ENCODE results near the gene ALDOB.
"Not testable (repeated sequence)": the region's sequence is repeated elsewhere in the genome, so short reads cannot be mapped to it uniquely, and the experiment has no call there.

Gene ALDOB

DNA sequence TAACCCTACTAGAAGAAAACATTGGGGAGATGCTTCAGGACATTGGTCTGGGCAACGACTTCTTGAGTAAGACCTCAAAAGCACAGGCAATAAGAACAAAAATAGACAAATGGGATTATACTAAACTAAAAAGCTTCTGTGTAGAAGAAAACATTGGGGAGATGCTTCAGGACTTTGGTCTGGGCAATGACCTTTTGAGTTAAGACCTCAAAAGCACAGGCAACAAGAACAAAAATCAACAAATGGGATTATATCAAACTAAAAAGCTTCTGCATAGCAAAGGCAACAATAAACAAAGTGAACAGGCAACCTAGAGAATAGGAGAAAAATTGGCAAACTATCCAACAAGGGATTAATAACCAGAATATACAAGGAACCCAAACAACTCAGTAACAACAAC is 40.9 kb downstream of the ALDOB start:
- no peak for DNase-seq (ENCODE audit: low read depth, low spot score)
- no peak overlapping the region for H3K27ac ChIP-seq

DNA sequence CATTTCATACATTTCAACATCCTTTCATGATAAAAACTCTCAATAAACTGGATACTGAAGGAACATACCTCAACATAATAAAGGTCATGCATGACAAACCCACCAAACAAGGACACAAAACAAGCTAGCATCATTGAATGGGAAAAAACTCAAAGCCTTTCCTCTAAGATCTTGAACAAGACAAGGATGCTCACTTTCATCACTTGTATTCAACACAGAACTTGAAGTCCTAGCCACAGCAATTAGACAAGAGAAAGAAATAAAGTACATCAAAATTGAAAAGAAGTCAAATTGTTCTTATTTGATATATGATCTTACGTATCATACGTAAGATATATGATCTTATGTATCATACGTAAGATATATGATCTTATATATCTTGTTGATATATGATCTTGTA is 42.4 kb downstream of the ALDOB start:
- DNase-seq (ENCODE audit: low read depth, low spot score), result no peak

DNA sequence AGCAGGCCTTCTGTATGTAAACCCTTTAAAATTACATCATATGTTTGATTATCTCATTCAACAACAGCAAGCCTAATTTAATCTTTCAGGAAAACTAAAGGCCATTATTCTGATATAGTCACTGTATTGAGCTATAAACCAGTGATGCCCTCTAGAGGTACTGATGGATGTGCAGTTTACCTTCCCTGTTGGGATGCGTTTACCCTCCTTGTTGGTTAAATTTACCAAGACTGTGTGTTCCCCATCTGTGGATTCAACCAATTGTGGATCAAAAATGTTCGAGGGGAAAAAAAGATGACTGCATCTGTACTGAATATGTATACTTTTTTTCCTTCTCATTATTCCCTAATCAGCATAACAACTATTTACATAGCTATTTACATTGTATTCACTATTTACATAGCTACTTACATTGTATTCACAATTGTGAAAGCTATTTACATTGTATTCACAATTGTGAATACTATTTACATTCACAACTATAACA is 47.0 kb downstream of the ALDOB start:
- H3K27ac ChIP-seq, result no peak overlapping the region
- DNase-seq (ENCODE audit: low read depth, low spot score), result no peak

More for the DNA sequence above, 42.4 kb downstream of the ALDOB start:
- H3K27ac ChIP-seq, result no peak overlapping the region

DNA sequence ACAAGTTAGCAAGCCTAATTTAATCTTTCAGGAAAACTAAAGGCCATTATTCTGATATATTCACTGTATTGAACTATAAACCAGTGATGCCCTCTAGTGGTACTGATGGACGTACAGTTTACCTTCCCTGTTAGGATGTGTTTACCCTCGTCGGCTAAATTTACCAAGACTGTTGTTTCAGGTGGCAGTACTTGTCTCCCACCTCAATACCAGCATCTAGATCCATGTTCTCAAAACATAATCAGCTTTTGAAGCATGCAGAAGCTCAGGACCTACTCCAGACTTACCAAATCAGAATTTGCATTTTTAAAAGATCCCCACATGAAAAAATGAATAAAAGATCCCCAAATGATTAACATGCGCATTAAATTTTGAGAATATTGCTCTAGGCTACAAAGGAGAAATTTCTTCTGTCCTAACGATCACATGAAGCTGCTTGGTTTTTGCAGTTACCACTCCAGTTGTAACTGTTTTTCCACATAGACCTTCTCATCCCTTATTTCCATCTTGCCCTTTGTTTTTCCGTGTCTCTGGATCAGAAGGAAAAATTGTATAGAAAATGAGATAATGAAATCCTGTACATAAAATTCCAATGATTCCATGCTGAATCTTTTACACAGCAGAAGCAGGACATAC is 47.6 kb downstream of the ALDOB start:
- H3K27ac ChIP-seq, result no peak overlapping the region
- no peak for DNase-seq (ENCODE audit: low read depth, low spot score)

DNA sequence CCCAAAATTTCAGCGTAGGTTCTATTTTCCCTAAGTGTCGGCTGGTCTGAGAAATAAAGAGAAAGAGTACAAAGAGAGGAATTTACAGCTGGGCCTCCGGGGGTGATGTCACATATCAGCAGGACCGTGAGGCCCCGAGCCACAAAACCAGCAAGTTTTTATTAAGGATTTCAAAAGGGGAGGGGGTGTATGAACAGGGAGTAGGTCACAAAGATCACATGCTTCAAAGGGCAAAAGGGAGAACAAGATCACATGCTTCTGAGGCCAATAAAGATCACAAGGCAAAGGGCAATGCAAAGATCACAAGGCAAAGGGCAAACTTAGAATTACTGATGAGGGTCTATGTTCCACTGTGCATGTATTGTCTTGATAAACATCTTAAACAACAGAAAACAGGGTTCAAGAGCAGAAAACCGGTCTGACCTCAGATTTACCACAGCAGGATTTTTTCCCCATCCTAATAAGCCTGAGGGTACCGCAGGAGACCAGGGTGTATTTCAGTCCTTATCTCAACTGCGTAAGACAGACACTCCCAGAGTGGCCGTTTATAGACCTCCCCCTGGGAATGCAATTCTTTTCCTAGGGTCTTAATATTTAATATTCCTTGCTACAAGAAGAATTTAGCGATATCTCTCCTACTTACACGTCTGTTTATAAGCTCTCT is 50.6 kb downstream of the ALDOB start, which contains the start of gene BAAT:
Gene BAAT (minus strand): TSS at position 134 of the 664 bp plus-strand sequence. CDS start 13,602 bp downstream, outside the sequence.
- not testable (repeated sequence) for DNase-seq (ENCODE audit: low read depth, low spot score); H3K27ac ChIP-seq

DNA sequence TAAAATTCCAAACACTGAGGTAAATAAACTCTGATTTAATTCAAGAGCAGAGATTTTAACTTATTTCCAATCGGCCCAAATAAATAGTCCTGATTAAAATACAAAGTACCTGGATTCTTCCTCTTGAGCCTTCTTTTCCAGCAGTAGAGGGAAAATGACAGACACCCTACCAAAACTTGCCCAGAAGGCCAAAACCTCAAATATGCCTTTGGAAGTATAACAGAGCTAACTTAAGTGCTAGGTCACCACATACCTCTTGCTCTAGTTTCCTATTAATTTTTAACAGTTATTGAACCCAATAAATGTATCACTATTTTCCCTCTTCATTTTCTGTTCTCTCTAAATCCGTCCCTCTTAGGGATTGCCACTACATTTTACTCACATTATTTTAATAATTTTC is 52.2 kb downstream of the ALDOB start:
- DNase-seq (ENCODE audit: low read depth, low spot score), result no peak
- H3K27ac ChIP-seq, result no peak overlapping the region

DNA sequence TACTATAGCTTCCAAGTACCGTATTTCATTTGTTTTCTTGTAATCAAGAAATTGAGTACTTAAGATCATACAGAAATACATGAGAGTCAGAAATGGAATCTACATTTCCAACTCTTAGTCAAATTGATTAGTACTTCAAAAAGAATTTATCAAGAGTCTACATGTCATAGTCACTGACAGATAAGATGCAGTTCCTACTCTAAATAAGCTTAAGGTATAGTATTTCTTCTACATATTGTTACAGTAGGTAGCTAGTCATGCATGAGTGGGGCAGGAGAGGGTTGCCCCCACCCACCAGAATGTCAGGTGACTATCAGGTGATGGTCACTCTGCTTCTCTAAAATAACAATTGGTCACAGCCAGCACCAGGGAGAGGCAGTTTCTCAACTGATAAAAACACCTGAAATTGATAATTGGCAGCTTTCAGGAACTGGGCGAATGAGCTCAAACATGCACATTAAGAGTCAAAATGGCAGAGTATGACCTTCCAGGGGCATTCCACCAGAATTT is 53.7 kb downstream of the ALDOB start:
- no peak for DNase-seq (ENCODE audit: low read depth, low spot score)
- H3K27ac ChIP-seq, result peak overlapping the region; percentile 10

DNA sequence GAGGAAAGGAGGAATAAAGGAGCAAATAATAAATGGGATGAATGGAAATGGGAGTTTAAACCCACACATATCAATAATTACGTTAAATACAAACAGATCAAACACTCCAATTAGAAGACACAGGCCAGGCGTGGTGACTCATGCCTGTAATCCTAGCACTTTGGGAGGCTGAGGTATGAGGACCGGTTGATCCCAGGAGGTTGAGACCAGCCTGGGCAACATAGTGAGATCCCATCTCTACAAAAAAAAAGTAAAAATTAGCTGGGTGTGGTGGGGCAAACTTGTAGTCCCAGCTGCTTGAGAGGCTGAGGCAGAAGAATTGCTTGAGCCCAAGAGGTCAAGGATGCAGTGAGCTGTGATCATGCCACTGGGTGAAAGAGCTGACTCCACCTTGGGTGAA is 54.5 kb downstream of the ALDOB start:
- no peak for DNase-seq (ENCODE audit: low read depth, low spot score)
- no peak overlapping the region for H3K27ac ChIP-seq

DNA sequence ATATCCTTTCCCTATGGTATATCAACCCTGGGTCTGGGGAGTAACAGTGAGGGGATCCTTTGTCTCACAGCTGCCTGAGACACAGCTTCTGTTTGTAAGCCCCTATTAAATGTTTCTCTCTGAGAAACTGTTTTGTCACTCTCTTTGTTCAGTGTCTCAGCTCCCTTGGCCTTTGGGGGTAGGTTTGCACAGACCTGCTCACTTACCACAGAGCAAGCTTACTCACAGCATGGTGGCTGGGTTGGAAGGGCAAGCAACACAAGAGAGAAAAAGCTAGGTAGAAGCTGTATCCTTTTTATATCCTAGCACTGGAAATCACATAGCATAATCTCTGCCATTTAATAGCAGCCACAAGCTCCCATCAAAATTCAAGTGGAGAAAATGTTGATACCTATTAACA is 55.3 kb downstream of the ALDOB start:
- H3K27ac ChIP-seq, result peak overlapping the region; percentile 18

DNA sequence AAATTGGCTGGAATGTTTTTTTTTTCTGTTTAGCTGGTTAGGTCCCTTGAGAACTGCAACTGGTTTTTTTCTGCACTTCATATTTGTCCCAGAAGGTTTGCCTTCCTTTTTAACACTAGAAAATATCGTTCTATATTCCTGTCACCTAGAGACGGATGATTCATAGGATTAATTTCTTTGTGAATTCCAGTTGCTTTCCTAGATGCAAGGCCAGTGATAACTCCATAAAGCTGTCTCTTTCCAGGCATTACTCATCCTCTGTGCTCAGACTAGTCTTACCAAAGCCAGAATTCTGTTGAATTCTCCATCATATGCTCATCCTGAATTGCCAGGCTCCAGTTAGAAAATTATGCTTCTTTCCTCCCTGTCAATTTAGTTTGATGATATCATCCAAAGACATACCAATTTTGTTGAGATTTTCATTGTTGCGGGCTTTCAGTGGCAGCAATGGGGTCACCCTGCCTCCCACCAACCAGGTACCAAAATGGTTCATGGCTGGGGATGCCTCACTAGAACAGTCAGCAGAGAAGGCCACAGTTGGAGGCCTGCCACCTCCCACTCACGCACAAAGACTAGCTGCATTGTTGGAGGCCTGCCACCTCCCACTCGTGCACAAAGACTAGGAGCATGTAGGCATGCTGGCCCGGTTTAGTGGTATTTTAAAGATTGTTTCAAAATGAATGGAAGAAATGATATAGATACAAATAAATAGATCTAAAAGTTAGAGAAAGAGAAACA is 59.3 kb downstream of the ALDOB start:
- no peak overlapping the region for H3K27ac ChIP-seq
- peak; percentile 31 for DNase-seq (ENCODE audit: low read depth, low spot score)

More for the DNA sequence above, 55.3 kb downstream of the ALDOB start:
- DNase-seq (ENCODE audit: low read depth, low spot score), result no peak

DNA sequence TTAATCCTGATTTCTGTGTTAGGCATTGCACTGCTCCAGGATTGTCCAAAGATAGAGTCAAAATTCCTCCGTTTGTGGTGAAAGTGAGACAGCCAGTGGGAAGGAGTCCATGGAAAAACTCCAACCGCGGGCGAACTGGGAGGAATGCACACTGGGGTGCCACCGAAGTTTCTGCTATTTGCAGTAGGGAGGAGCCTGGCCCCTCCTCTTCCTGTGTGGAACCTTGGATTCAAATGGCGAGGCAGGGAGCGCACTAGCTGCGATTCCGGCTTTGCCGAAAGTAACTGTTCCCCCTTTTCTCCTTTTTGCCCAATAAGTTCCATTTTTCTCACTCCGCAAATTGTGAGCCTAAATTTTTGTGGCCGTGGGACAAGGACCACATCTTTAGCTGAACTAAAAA is 60.0 kb downstream of the ALDOB start:
- no peak overlapping the region for H3K27ac ChIP-seq
- no peak for DNase-seq (ENCODE audit: low read depth, low spot score)

DNA sequence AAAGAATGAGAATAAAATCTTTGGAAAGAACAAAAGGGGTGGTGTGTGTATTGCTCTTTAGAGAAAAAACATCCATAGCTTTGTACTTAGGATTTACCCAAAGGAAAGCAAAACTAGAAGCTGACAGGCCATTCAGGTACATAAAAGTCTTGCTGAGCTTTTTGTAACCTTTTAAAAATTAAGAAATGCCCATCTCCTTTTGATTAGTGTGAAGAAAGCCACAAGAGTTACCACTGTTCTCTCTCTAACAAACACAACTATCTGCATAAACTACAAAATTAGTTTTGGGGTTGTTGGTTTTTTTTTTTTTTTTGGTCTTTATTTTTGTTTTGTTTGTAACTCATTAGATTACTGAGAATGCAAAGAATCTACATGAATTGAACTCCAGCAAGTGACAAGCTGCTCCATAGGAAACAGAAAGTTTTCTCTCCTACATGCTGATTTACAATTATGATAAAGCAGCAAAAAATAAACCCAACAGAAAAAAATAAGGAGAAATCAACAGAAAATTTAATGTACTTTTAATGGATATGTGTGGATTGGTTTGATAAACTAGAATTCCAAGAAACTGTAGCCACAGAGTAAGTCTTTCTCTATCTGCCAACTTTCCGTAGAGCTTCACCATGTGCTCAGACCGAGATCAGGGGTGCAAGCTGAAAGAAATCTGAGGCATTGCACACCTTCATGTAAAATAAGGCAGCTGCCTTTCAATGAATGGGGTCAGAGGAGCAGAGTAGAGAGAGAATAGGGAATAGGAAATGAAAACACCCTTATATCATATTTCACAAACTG is 63.1 kb downstream of the ALDOB start:
- H3K27ac ChIP-seq, result no peak overlapping the region
- no peak for DNase-seq (ENCODE audit: low read depth, low spot score)

DNA sequence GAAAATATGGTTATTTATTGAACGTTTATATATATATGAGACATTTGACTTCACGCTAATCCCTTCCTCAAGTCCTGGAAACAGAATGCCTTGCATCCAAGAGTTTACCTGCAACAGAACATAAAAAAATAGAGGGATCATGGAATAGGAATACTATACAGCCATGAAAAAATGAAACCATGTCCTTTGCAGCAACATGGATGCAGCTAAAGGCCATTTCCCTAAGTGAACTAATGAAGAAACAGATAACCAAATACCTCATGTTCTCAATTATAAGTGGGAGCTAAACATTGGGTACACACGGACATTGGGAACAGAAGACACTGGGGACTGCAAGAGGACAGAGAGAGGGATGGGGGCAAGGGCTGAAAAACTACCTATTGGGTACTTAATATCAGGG is 63.8 kb downstream of the ALDOB start:
- no peak overlapping the region for H3K27ac ChIP-seq
- no peak for DNase-seq (ENCODE audit: low read depth, low spot score)

Data from epithelial cell of prostate (primary cell).